GM23338 (cell line): ENCODE data around the gene DSCAML1. TPM values are rescaled to one million over a fixed set of nuclear protein-coding genes. Genes with fewer than 3 reads are reported as not detected.
A peak's percentile ranks its signal among the peaks of the same experiment; 100 is the strongest.

Source experiments
- ATAC-seq: fragments of 200-7000 bp; cut with Tn5 transposase; 3 replicates; pipeline ENCODE4 v1.9.1; 2020
- DNase-seq: peaks from one replicate; pipeline ENCODE4 v3.0.0-alpha.2; 2015; ENCODE audit warnings: low spot score
- H2AFZ ChIP-seq: fragments of 200-600 bp; sonication (generic); 2 replicates; pipeline ENCODE4 v1.8.0; 2016; ENCODE audit warnings: antibody characterized with exemption, mild to moderate bottlenecking, moderate library complexity
- H3F3A ChIP-seq: fragments of 200-600 bp; sonication (generic); replicated peaks from 2 replicates; pipeline ENCODE4 v1.8.0; 2017; ENCODE audit warnings: antibody characterized with exemption, mixed run types, low read depth
- H3K27ac ChIP-seq: fragments of 200-600 bp; sonication (generic); 2 replicates; pipeline ENCODE4 v1.6.1; 2016; ENCODE audit warnings: low read depth
- H3K27me3 ChIP-seq: fragments of 200-600 bp; sonication (generic); 2 replicates; pipeline ENCODE4 v1.8.0; 2016; ENCODE audit warnings: mild to moderate bottlenecking, mixed run types, moderate library complexity; ENCODE audit not compliant: insufficient read depth
- H3K36me3 ChIP-seq: fragments of 200-600 bp; sonication (generic); 2 replicates; pipeline ENCODE4 v1.8.0; 2016; ENCODE audit warnings: mild to moderate bottlenecking; ENCODE audit not compliant: insufficient read depth
- H3K4me1 ChIP-seq: fragments of 200-600 bp; sonication (generic); 2 replicates; pipeline ENCODE4 v1.8.0; 2016; ENCODE audit warnings: mild to moderate bottlenecking, moderate library complexity; ENCODE audit not compliant: insufficient read depth
- H3K4me2 ChIP-seq: fragments of 200-600 bp; sonication (generic); 2 replicates; pipeline ENCODE4 v1.7.1; 2017; ENCODE audit warnings: mixed run types
- H3K4me3 ChIP-seq: fragments of 200-600 bp; sonication (generic); 2 replicates; pipeline ENCODE4 v1.6.1; 2016; ENCODE audit warnings: mixed run types
- H3K79me2 ChIP-seq: fragments of 200-600 bp; sonication (generic); replicated peaks from 2 replicates; pipeline ENCODE4 v1.8.0; 2017; ENCODE audit warnings: mild to moderate bottlenecking; ENCODE audit not compliant: insufficient read depth
- H3K9me2 ChIP-seq: fragments of 200-600 bp; sonication (generic); 2 replicates; pipeline ENCODE4 v1.8.0; 2017; ENCODE audit not compliant: insufficient read depth
- H4K20me1 ChIP-seq: fragments of 200-600 bp; sonication (generic); replicated peaks from 2 replicates; pipeline ENCODE4 v1.8.0; 2017; ENCODE audit warnings: mild to moderate bottlenecking; ENCODE audit not compliant: insufficient read depth
- H3K27ac Mint-ChIP-seq: 2 replicates; pipeline ENCODE4 v1.8.0; 2020; ENCODE audit warnings: inconsistent platforms, mild to moderate bottlenecking, moderate library complexity, mixed read lengths
- H3K27me3 Mint-ChIP-seq: 3 replicates; pipeline ENCODE4 v1.8.0; 2022; ENCODE audit warnings: low read depth, mild to moderate bottlenecking, moderate library complexity, mixed read lengths, inconsistent platforms; ENCODE audit not compliant: insufficient read depth, poor library complexity
- H3K36me3 Mint-ChIP-seq: 3 replicates; pipeline ENCODE4 v1.8.0; 2021; ENCODE audit warnings: low read depth, mild to moderate bottlenecking, inconsistent platforms, moderate library complexity, mixed read lengths
- H3K4me1 Mint-ChIP-seq: 3 replicates; pipeline ENCODE4 v1.8.0; 2020; ENCODE audit warnings: mild to moderate bottlenecking, inconsistent platforms, mixed read lengths
- H3K4me3 Mint-ChIP-seq: 3 replicates; pipeline ENCODE4 v1.8.0; 2021; ENCODE audit warnings: moderate library complexity, mild to moderate bottlenecking, inconsistent platforms, mixed read lengths
- H3K9me3 Mint-ChIP-seq: 3 replicates; pipeline ENCODE4 v1.8.0; 2020; ENCODE audit warnings: moderate library complexity, mild to moderate bottlenecking, inconsistent platforms, mixed read lengths
- CTCF ChIP-seq, 2 experiments: fragments of 200-600 bp in 1 of 2; sonication (generic) in 1 of 2; conservative IDR thresholded peaks; 2 replicates each; pipeline versions ENCODE4 v1.5.1 to v1.6.1; 2016 to 2017; ENCODE audit warnings: antibody characterized with exemption in 2 of 2, low read depth in 2 of 2, mild to moderate bottlenecking in 2 of 2, moderate library complexity in 1 of 2
- ETS1 ChIP-seq: IDR thresholded peaks from 2 replicates; pipeline ENCODE4 v1.6.1; 2016; ENCODE audit warnings: antibody characterized with exemption
- ZNF331 ChIP-seq: fragments of 250-450 bp; sonication (Bioruptor Pico); IDR thresholded peaks from 2 replicates; pipeline ENCODE4 v1.5.0; 2020; ENCODE audit warnings: low read depth, mild to moderate bottlenecking, moderate library complexity
- polyA plus RNA-seq: library from polyadenylated mRNA; unstranded; fragments of >200 nt; fragmentation: Nextera tagmentation; extraction: Ambion mirVana; gene quantifications from 2 replicates; pipeline ENCODE4 v1.2.1, GENCODE V29; 2016
- total RNA-seq: library from RNA; depleted of rRNA; stranded (reverse); fragments of >200 nt; shearing (Covaris generic); gene quantifications from 2 replicates; pipeline ENCODE4 v1.2.3, GENCODE V29; 2014
- TF ChIP-seq, protein P1 (sequence below): fragments of 250-450 bp; sonication (Bioruptor Pico); IDR thresholded peaks from 2 replicates; pipeline ENCODE4 v1.5.0; 2020; ENCODE audit warnings: mild to moderate bottlenecking, moderate library complexity
- TF ChIP-seq, protein P2 (sequence below): IDR thresholded peaks from one replicate; pipeline ENCODE4 v1.6.1; 2018; ENCODE audit warnings: antibody characterized with exemption; ENCODE audit not compliant: unreplicated experiment

DSCAML1 gene
- total and polyA plus RNA-seq, 2 experiments from 2014 or later: 0.17 TPM; not detected in 1

DNA sequence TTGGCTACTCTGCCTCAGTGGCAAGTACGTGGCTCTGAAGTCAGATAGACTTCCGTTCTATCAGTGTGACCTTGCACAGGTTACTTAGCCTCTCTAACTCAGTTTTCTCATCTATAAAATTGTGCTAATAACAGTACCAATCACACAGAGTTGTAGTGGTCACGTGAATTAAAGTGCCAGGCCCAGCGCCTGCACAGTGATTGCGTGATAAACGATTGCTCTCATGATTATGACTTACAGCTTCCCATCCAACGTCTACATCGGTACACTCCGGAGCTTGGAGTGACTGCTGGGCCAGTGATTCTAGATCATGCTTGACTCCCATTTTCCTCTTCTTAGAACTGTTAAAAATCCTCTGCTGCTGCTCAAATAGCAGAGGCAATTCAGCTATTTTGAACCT, 247.6 kb downstream of the DSCAML1 start (continued):
- TF ChIP-seq, protein P1, sequence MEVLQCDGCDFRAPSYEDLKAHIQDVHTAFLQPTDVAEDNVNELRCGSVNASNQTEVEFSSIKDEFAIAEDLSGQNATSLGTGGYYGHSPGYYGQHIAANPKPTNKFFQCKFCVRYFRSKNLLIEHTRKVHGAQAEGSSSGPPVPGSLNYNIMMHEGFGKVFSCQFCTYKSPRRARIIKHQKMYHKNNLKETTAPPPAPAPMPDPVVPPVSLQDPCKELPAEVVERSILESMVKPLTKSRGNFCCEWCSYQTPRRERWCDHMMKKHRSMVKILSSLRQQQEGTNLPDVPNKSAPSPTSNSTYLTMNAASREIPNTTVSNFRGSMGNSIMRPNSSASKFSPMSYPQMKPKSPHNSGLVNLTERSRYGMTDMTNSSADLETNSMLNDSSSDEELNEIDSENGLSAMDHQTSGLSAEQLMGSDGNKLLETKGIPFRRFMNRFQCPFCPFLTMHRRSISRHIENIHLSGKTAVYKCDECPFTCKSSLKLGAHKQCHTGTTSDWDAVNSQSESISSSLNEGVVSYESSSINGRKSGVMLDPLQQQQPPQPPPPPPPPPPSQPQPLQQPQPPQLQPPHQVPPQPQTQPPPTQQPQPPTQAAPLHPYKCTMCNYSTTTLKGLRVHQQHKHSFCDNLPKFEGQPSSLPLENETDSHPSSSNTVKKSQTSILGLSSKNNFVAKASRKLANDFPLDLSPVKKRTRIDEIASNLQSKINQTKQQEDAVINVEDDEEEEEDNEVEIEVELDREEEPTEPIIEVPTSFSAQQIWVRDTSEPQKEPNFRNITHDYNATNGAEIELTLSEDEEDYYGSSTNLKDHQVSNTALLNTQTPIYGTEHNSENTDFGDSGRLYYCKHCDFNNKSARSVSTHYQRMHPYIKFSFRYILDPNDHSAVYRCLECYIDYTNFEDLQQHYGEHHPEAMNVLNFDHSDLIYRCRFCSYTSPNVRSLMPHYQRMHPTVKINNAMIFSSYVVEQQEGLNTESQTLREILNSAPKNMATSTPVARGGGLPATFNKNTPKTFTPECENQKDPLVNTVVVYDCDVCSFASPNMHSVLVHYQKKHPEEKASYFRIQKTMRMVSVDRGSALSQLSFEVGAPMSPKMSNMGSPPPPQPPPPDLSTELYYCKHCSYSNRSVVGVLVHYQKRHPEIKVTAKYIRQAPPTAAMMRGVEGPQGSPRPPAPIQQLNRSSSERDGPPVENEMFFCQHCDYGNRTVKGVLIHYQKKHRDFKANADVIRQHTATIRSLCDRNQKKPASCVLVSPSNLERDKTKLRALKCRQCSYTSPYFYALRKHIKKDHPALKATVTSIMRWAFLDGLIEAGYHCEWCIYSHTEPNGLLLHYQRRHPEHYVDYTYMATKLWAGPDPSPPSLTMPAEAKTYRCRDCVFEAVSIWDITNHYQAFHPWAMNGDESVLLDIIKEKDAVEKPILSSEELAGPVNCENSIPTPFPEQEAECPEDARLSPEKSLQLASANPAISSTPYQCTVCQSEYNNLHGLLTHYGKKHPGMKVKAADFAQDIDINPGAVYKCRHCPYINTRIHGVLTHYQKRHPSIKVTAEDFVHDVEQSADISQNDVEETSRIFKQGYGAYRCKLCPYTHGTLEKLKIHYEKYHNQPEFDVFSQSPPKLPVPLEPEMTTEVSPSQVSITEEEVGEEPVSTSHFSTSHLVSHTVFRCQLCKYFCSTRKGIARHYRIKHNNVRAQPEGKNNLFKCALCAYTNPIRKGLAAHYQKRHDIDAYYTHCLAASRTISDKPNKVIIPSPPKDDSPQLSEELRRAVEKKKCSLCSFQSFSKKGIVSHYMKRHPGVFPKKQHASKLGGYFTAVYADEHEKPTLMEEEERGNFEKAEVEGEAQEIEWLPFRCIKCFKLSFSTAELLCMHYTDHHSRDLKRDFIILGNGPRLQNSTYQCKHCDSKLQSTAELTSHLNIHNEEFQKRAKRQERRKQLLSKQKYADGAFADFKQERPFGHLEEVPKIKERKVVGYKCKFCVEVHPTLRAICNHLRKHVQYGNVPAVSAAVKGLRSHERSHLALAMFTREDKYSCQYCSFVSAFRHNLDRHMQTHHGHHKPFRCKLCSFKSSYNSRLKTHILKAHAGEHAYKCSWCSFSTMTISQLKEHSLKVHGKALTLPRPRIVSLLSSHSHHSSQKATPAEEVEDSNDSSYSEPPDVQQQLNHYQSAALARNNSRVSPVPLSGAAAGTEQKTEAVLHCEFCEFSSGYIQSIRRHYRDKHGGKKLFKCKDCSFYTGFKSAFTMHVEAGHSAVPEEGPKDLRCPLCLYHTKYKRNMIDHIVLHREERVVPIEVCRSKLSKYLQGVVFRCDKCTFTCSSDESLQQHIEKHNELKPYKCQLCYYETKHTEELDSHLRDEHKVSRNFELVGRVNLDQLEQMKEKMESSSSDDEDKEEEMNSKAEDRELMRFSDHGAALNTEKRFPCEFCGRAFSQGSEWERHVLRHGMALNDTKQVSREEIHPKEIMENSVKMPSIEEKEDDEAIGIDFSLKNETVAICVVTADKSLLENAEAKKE (CRISPR knock-in tag): no peak
- TF ChIP-seq ZNF331 (CRISPR knock-in tag) (no peak), ETS1 (no peak)

DNA sequence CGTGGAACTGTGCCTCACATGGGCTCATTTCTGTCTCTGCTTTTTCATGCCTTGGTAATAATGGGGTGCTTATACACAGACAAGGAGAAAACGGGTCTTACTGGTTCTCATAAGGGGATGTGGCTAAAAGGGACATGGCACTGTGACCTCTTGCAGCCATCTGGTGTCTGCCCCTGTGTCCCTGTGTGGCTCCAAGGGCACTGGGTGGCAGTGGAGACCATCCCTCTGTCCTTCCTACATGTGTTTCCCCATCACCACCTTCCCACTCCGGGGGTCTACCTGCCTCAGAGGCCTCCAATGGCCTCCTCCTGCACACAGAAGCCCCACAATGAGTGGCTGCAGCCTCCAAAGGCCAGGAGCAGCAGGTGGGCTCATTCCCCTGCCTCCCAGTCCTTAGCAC, 248.1 kb downstream of the DSCAML1 start:
- H3K27me3 ChIP-seq: no peaks in the 10 kb centered on the region
- peaks cover 20% of the 10 kb centered on the region for H3K27me3 Mint-ChIP-seq
- no peaks in the 10 kb centered on the region for H3F3A ChIP-seq
- TF ChIP-seq CTCF (conservative IDR thresholded peaks at IDR 0.05; ENCODE audit: low read depth in 2 of 2): peak in 1 of 2 experiments; percentile 32; a peak in 1 of 4 replicates
- TF ChIP-seq, protein P2, sequence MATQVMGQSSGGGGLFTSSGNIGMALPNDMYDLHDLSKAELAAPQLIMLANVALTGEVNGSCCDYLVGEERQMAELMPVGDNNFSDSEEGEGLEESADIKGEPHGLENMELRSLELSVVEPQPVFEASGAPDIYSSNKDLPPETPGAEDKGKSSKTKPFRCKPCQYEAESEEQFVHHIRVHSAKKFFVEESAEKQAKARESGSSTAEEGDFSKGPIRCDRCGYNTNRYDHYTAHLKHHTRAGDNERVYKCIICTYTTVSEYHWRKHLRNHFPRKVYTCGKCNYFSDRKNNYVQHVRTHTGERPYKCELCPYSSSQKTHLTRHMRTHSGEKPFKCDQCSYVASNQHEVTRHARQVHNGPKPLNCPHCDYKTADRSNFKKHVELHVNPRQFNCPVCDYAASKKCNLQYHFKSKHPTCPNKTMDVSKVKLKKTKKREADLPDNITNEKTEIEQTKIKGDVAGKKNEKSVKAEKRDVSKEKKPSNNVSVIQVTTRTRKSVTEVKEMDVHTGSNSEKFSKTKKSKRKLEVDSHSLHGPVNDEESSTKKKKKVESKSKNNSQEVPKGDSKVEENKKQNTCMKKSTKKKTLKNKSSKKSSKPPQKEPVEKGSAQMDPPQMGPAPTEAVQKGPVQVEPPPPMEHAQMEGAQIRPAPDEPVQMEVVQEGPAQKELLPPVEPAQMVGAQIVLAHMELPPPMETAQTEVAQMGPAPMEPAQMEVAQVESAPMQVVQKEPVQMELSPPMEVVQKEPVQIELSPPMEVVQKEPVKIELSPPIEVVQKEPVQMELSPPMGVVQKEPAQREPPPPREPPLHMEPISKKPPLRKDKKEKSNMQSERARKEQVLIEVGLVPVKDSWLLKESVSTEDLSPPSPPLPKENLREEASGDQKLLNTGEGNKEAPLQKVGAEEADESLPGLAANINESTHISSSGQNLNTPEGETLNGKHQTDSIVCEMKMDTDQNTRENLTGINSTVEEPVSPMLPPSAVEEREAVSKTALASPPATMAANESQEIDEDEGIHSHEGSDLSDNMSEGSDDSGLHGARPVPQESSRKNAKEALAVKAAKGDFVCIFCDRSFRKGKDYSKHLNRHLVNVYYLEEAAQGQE: no peak

More for the DNA sequence above, 248.1 kb downstream of the DSCAML1 start:
- H3K4me1 Mint-ChIP-seq: peaks cover 28% of the 10 kb centered on the region
- Histone ChIP-seq H3K4me1 (peaks cover 19% of the 10 kb centered on the region), H3K36me3 (no peaks in the 10 kb centered on the region), H3K79me2 (no peaks in the 10 kb centered on the region), H3K4me3 (no peak overlapping the region), H3K27ac (no peak overlapping the region), H3K4me2 (no peak overlapping the region), H4K20me1 (no peaks in the 10 kb centered on the region), H3K9me2 (no peaks in the 10 kb centered on the region), H2AFZ (no peak overlapping the region)
- ATAC-seq (no peak), DNase-seq (no peak)
- no peaks in the 10 kb centered on the region; the same call in 2 of the 3 replicates for H3K36me3 Mint-ChIP-seq
- no peaks in the 10 kb centered on the region for H3K9me3 Mint-ChIP-seq
- H3K27ac Mint-ChIP-seq: no peak overlapping the region
- no peak overlapping the region for H3K4me3 Mint-ChIP-seq
